Activated CD4-positive, alpha-beta T cell treated with anti-CD3 and anti-CD28 coated beads for 24 hours (primary cell): ENCODE data around the gene MYRFL.
"Not testable (repeated sequence)": the region's sequence is repeated elsewhere in the genome, so short reads cannot be mapped to it uniquely, and the experiment has no call there.

Source experiments
- DNase-seq, 2 donors: peaks; one replicate each; pipeline ENCODE4 v3.0.0-alpha.2; 2020; ENCODE audit warnings: low read depth in 2 of 2

Gene MYRFL

GRCh38 chr12:69824966-69825560 is at the start of gene MYRFL:
Gene MYRFL (plus strand): TSS chr12:69825227. CDS start chr12:69825518, 291 bp downstream.
- no peak for DNase-seq

GRCh38 chr12:69779928-69780327 is 45.1 kb upstream of the MYRFL start:
- no peak for DNase-seq

- no peak for DNase-seq
These were observed 41.7 kb upstream of the MYRFL start for GRCh38 chr12:69783365-69783764.

- DNase-seq: no peak
These were observed 35.7 kb upstream of the MYRFL start for GRCh38 chr12:69789351-69789750.

- no peak for DNase-seq
These were observed 32.5 kb upstream of the MYRFL start for GRCh38 chr12:69792533-69792932.

GRCh38 chr12:69807101-69807897 is 17.7 kb upstream of the MYRFL start:
- DNase-seq: not testable (repeated sequence)

- no peak for DNase-seq
These were observed 14.0 kb upstream of the MYRFL start for GRCh38 chr12:69810870-69811498.

- DNase-seq: no peak
These were observed 8.9 kb upstream of the MYRFL start for GRCh38 chr12:69816082-69816481.

- no peak for DNase-seq
These were observed 4.0 kb upstream of the MYRFL start for GRCh38 chr12:69821032-69821455.

- DNase-seq: no peak
These were observed 3.4 kb upstream of the MYRFL start for GRCh38 chr12:69821456-69822159.

- no peak for DNase-seq
These were observed 2.7 kb upstream of the MYRFL start for GRCh38 chr12:69822201-69822860.

- DNase-seq: no peak
These were observed 999 bp upstream of the MYRFL start for GRCh38 chr12:69824028-69824427.

- no peak for DNase-seq
These were observed 3.9 kb downstream of the MYRFL start for GRCh38 chr12:69828897-69829296.

GRCh38 chr12:69833696-69834095 is 8.7 kb downstream of the MYRFL start:
- no peak for DNase-seq

- DNase-seq: no peak
These were observed 9.1 kb downstream of the MYRFL start for GRCh38 chr12:69834147-69834546.

GRCh38 chr12:69834576-69834975 is 9.5 kb downstream of the MYRFL start:
- no peak for DNase-seq

GRCh38 chr12:69835081-69835480 is 10.1 kb downstream of the MYRFL start:
- DNase-seq: no peak

GRCh38 chr12:69836015-69836414 is 11.0 kb downstream of the MYRFL start:
- DNase-seq: no peak

GRCh38 chr12:69837191-69837590 is 12.2 kb downstream of the MYRFL start:
- DNase-seq: no peak

GRCh38 chr12:69837657-69838415 is 12.8 kb downstream of the MYRFL start:
- no peak for DNase-seq

- DNase-seq: no peak
These were observed 15.7 kb downstream of the MYRFL start for GRCh38 chr12:69840727-69841126.
